ENCODE results near the gene SAMD8. TPM values are rescaled to one million over a fixed set of nuclear protein-coding genes. Genes with fewer than 3 reads are reported as not detected.

The SAMD8 gene
- polyA plus RNA-seq, 3 donors, result 13.0 to 18.8 (median 13.7) TPM

GRCh38 chr10:75168275-75168674 lies 56.8 kb downstream of the SAMD8 start:
- no peak for DNase-seq
- no peak overlapping the region for H3K4me2 ChIP-seq (replicated peaks; ENCODE audit: extremely low read depth, low read length, poor library complexity, severe bottlenecking)
- no peak overlapping the region for H3K4me3 ChIP-seq (replicated peaks in 1 of 3; ENCODE audit: low read depth in 2 of 3, low read length in 3 of 3)
- TF ChIP-seq, protein P1, sequence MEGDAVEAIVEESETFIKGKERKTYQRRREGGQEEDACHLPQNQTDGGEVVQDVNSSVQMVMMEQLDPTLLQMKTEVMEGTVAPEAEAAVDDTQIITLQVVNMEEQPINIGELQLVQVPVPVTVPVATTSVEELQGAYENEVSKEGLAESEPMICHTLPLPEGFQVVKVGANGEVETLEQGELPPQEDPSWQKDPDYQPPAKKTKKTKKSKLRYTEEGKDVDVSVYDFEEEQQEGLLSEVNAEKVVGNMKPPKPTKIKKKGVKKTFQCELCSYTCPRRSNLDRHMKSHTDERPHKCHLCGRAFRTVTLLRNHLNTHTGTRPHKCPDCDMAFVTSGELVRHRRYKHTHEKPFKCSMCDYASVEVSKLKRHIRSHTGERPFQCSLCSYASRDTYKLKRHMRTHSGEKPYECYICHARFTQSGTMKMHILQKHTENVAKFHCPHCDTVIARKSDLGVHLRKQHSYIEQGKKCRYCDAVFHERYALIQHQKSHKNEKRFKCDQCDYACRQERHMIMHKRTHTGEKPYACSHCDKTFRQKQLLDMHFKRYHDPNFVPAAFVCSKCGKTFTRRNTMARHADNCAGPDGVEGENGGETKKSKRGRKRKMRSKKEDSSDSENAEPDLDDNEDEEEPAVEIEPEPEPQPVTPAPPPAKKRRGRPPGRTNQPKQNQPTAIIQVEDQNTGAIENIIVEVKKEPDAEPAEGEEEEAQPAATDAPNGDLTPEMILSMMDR (IDR thresholded peaks at IDR 0.05), result no peak
- H3K79me2 ChIP-seq (ENCODE audit: insufficient read depth, low read length), result peaks cover 14% of the 10 kb centered on the region
- peaks cover 10 to 16% of the 10 kb centered on the region in 2 donors for H3K4me1 ChIP-seq (ENCODE audit: control insufficient read depth in 1 of 2, insufficient read depth in 2 of 2, low read length in 2 of 2)
- peaks cover 82% of the 10 kb centered on the region for H4K20me1 ChIP-seq (ENCODE audit: insufficient read depth, low read length)
- H3K27me3 ChIP-seq (ENCODE audit: control insufficient read depth in 2 of 2, insufficient read depth in 2 of 2, low read length in 2 of 2), result no peaks in the 10 kb centered on the region
- peaks cover 52 to 72% of the 10 kb centered on the region in 2 donors for H3K36me3 Mint-ChIP-seq
- peaks cover 37 to 75% of the 10 kb centered on the region in 2 donors for H3K36me3 ChIP-seq (replicated peaks in 1 of 2; ENCODE audit: control insufficient read depth in 1 of 2, insufficient read depth in 2 of 2, low read length in 2 of 2)
- H3K27ac Mint-ChIP-seq, result peak overlapping the region in 1 of 7 donors; percentile 5
- WGBS (ENCODE audit: insufficient coverage), result 100% methylated on average over 2 of the region's 6 CpGs
- H3K9me3 Mint-ChIP-seq, result no peaks in the 10 kb centered on the region
- H3K4me3 Mint-ChIP-seq, result no peak overlapping the region
- intact Hi-C loops (cut with micrococcal nuclease), result no loop called here
- no peak overlapping the region for H3K27ac ChIP-seq (ENCODE audit: low read depth in 1 of 2, low read length in 2 of 2)
- peaks cover 14% of the 10 kb centered on the region for H3K4me1 Mint-ChIP-seq
- no peaks in the 10 kb centered on the region for H3K9me3 ChIP-seq (replicated peaks in 1 of 2; ENCODE audit: control insufficient read depth in 1 of 2, insufficient read depth in 1 of 2, low read length in 2 of 2)
- no peak overlapping the region for H3K9ac ChIP-seq (ENCODE audit: insufficient read depth, low read length, poor library complexity, severe bottlenecking)
- peaks cover 0 to 3% (median 0%) of the 10 kb centered on the region in 3 donors for H3K27me3 Mint-ChIP-seq (ENCODE audit: low read depth in 3 of 3)
- H2AFZ ChIP-seq (ENCODE audit: insufficient read depth, low read depth, low read length, poor library complexity, severe bottlenecking), result no peak overlapping the region

DNA sequence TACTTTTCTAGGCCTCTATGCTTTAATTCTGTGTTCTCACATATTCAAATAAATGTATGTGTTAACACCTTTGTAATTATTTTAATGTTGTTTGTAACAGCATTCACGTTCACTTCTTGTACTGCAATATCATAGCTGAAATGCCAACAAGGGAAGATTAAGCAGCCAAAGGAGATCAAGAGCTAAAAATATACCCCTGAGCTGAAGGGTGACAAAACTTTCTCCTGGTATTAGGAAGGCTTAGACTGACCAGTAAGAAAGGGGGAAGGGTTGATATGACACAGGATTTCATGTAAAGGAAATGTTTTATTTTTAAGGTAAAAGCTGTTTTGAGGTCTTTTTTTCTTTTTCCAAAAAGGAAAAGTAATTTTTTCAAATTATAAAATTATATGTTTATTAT lies 58.8 kb downstream of the SAMD8 start:
- H3K27me3 ChIP-seq (ENCODE audit: control insufficient read depth in 2 of 2, insufficient read depth in 2 of 2, low read length in 2 of 2), result no peaks in the 10 kb centered on the region
- H2AFZ ChIP-seq (ENCODE audit: insufficient read depth, low read depth, low read length, poor library complexity, severe bottlenecking), result no peak overlapping the region
- Mint-ChIP-seq H3K4me3 (no peak overlapping the region), H3K36me3 (peaks cover 46 to 67% of the 10 kb centered on the region in 2 donors), H3K27me3 (ENCODE audit: low read depth in 3 of 3) (peaks cover 0 to 3% (median 0%) of the 10 kb centered on the region in 3 donors), H3K27ac (no peak overlapping the region), H3K9me3 (no peaks in the 10 kb centered on the region), H3K4me1 (peaks cover 14% of the 10 kb centered on the region)
- TF ChIP-seq, protein P1 (IDR thresholded peaks at IDR 0.05), result no peak
- peaks cover 12% of the 10 kb centered on the region for H3K79me2 ChIP-seq (ENCODE audit: insufficient read depth, low read length)
- H3K4me3 ChIP-seq (replicated peaks in 1 of 3; ENCODE audit: low read depth in 2 of 3, low read length in 3 of 3), result no peak overlapping the region
- no peak for DNase-seq
- peaks cover 69% of the 10 kb centered on the region for H4K20me1 ChIP-seq (ENCODE audit: insufficient read depth, low read length)
- H3K4me1 ChIP-seq (ENCODE audit: control insufficient read depth in 1 of 2, insufficient read depth in 2 of 2, low read length in 2 of 2), result peaks cover 10 to 16% of the 10 kb centered on the region in 2 donors
- no peak overlapping the region for H3K4me2 ChIP-seq (replicated peaks; ENCODE audit: extremely low read depth, low read length, poor library complexity, severe bottlenecking)
- intact Hi-C loops (cut with micrococcal nuclease), result no loop called here
- H3K9ac ChIP-seq (ENCODE audit: insufficient read depth, low read length, poor library complexity, severe bottlenecking), result no peak overlapping the region
- no peaks in the 10 kb centered on the region for H3K9me3 ChIP-seq (replicated peaks in 1 of 2; ENCODE audit: control insufficient read depth in 1 of 2, insufficient read depth in 1 of 2, low read length in 2 of 2)
- no CpG with 5 or more reads among the region's 1 CpG for WGBS (ENCODE audit: insufficient coverage)
- H3K36me3 ChIP-seq (replicated peaks in 1 of 2; ENCODE audit: control insufficient read depth in 1 of 2, insufficient read depth in 2 of 2, low read length in 2 of 2), result peaks cover 38 to 72% of the 10 kb centered on the region in 2 donors
- no peak overlapping the region for H3K27ac ChIP-seq (ENCODE audit: low read depth in 1 of 2, low read length in 2 of 2)

All from CD14-positive monocyte (primary cell).